KOPT-K1 (cell line): ENCODE data around the gene ZFHX3.
"Not testable (repeated sequence)": the region's sequence is repeated elsewhere in the genome, so short reads cannot be mapped to it uniquely, and the experiment has no call there.

Source experiments
- H3K27ac ChIP-seq: fragments of 200-600 bp; sonication (generic); 2 replicates; pipeline ENCODE4 v1.5.1; 2016; ENCODE audit warnings: antibody characterized with exemption, mild to moderate bottlenecking, low read depth, low read length; ENCODE audit not compliant: poor library complexity, severe bottlenecking
- H3K36me3 ChIP-seq: fragments of 200-600 bp; sonication (generic); 2 replicates; pipeline ENCODE4 v1.5.1; 2017; ENCODE audit warnings: antibody characterized with exemption, mild to moderate bottlenecking, low read length, moderate library complexity; ENCODE audit not compliant: insufficient read depth
- H3K9me3 ChIP-seq: fragments of 200-600 bp; sonication (generic); 2 replicates; pipeline ENCODE4 v1.5.1; 2017; ENCODE audit warnings: antibody characterized with exemption, low read length, mild to moderate bottlenecking; ENCODE audit not compliant: insufficient read depth, poor library complexity, severe bottlenecking

ZFHX3 gene, protein sequence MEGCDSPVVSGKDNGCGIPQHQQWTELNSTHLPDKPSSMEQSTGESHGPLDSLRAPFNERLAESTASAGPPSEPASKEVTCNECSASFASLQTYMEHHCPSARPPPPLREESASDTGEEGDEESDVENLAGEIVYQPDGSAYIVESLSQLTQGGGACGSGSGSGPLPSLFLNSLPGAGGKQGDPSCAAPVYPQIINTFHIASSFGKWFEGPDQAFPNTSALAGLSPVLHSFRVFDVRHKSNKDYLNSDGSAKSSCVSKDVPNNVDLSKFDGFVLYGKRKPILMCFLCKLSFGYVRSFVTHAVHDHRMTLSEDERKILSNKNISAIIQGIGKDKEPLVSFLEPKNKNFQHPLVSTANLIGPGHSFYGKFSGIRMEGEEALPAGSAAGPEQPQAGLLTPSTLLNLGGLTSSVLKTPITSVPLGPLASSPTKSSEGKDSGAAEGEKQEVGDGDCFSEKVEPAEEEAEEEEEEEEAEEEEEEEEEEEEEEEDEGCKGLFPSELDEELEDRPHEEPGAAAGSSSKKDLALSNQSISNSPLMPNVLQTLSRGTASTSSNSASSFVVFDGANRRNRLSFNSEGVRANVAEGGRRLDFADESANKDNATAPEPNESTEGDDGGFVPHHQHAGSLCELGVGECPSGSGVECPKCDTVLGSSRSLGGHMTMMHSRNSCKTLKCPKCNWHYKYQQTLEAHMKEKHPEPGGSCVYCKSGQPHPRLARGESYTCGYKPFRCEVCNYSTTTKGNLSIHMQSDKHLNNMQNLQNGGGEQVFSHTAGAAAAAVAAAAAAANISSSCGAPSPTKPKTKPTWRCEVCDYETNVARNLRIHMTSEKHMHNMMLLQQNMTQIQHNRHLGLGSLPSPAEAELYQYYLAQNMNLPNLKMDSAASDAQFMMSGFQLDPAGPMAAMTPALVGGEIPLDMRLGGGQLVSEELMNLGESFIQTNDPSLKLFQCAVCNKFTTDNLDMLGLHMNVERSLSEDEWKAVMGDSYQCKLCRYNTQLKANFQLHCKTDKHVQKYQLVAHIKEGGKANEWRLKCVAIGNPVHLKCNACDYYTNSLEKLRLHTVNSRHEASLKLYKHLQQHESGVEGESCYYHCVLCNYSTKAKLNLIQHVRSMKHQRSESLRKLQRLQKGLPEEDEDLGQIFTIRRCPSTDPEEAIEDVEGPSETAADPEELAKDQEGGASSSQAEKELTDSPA (N-terminal part only)

DNA sequence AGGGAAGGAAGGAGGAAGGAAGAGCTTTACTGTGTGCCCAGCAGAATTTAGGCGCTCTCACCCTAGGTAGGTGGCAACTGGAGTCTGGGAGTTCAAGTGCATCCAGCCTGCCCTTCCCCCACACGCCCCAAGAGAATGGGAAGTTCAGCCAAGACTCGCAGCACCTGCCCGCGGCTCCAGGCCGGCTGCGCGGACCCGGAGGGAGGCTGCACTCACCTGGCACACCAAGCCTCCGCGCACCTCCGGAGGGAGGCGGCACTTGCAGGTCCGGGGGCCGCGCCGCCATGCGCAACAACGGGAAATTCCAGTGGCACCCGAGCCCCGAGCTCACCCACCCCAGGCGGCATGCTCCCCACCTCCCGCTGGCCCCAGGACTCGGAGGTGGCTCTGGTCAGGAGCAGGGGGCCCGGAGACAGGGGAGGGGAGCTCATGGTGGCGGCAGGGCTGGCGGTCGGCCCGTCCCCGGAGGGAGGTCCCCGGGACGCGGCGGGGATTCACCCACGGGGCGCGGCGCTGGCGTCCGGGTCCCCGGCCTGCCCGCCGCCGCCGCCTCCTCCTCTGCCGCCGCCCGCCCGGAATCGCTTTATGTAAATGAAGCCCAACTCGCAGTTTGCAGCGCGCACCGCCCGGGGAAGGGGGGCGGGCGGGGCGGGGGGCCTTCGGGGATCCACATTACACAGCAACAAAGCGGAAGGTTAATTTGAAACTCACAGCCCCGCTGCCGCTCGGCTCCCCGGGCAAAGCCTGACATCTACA is at the start of gene ZFHX3:
ZFHX3 (minus strand) TSS at position 593 of the 756 bp plus-strand sequence. CDS start 87,983 bp downstream, outside the sequence.
- Histone ChIP-seq H3K9me3 (no peaks in the 10 kb centered on the region), H3K27ac (no peak within 1 kb of the TSS), H3K36me3 (no peaks in the 10 kb centered on the region)

DNA sequence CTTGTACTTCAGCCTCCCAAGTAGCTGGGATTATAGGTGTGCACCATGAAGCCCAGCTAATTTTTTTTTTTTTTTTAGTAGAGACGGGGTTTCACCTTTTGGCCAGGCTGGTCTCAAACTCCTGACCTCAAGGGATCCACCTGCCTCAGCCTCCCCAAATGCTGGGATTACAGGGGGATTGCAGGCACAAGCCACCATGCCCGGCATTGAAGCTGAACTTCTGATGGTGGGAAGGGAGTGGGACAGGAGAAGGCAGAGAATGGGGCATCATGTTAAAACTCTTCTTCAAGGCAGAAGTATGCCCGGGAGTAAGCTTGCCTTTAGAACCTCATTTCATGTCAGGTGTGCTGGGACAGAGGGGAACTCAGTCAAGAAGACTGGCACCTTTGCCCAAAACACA is 48.6 kb upstream of the ZFHX3 start:
- H3K36me3 ChIP-seq: no peaks in the 10 kb centered on the region
- H3K27ac ChIP-seq: no peak overlapping the region
- H3K9me3 ChIP-seq: peaks cover 4% of the 10 kb centered on the region

DNA sequence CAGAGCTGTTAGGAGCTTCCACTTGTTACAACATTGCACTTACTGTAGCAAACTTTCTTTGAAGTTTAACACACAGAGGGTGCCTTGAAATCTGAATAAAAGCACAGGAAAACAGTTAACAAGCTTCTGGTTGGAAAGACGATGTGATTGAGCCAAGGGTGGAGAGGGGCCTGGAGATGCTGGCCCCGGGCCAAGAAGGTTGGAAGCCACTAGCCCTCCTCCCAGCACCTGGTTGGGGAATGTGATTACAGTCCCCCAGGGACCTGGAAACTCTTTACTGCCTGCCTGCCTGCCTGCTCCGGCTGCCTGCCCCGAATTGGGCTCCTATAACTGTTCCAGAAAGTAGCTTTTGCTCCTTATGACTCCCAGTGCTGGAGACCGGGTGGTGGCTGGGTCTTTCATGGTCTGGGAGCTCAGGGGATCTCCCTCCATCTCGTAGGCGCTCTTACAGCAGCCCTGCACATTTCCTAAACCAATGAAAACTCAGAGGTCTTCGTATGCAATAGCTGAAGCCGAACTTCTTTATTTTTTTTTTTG is 48.0 kb upstream of the ZFHX3 start:
- Histone ChIP-seq H3K9me3 (peaks cover 4% of the 10 kb centered on the region), H3K36me3 (no peaks in the 10 kb centered on the region), H3K27ac (no peak overlapping the region)

DNA sequence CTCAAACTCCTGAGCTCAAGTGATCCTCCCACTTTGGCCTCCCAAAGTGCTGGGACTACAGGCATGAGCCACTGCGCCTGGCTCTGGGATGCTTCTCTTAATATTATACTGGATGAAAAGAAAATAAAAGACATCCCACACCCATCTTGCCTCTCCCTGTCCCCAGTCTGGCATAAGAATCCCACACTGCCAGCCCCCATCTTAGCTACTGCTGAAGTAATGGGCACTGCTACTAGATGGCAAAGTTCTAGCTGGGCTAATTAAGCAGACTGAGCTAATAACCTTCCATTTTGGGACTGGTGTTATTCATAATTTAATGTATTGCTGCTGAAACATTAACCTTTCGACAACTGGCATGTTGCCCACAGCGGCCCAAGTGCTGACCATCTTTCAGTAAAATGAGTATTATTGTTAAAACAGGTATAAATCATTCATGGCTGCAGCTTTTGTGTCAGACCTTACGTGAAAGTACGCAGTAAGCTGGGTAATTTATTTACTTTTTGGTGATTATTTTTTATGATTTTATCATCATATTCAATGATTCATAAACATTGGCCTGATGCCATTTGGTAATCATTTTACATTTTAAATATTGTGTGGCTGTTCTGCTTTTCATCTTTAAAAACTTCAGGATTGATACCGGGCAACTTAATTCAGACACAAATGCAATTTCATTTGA is 47.4 kb upstream of the ZFHX3 start:
- Histone ChIP-seq H3K9me3 (peaks cover 4% of the 10 kb centered on the region), H3K27ac (no peak overlapping the region), H3K36me3 (no peaks in the 10 kb centered on the region)

DNA sequence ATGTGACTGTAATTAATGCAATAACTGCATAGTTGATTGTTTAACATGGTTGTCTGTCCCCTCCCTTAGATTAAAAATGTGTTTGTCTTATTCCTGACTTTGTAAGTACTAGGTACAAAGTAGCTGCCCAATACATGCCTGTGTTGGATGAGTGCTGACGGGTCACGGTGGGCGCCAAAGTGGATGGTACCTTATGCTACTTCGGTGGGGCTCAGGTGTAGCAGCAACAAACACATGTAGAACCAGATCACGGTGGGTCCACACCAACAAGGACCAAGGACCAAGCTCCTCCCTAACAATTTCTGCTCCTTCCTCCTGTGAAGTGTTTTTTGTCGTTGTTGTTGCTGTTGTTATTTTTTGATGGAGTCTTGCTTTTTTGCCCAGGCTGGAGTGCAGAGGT is 46.4 kb upstream of the ZFHX3 start:
- Histone ChIP-seq H3K36me3 (no peaks in the 10 kb centered on the region), H3K27ac (no peak overlapping the region), H3K9me3 (peaks cover 4% of the 10 kb centered on the region)

DNA sequence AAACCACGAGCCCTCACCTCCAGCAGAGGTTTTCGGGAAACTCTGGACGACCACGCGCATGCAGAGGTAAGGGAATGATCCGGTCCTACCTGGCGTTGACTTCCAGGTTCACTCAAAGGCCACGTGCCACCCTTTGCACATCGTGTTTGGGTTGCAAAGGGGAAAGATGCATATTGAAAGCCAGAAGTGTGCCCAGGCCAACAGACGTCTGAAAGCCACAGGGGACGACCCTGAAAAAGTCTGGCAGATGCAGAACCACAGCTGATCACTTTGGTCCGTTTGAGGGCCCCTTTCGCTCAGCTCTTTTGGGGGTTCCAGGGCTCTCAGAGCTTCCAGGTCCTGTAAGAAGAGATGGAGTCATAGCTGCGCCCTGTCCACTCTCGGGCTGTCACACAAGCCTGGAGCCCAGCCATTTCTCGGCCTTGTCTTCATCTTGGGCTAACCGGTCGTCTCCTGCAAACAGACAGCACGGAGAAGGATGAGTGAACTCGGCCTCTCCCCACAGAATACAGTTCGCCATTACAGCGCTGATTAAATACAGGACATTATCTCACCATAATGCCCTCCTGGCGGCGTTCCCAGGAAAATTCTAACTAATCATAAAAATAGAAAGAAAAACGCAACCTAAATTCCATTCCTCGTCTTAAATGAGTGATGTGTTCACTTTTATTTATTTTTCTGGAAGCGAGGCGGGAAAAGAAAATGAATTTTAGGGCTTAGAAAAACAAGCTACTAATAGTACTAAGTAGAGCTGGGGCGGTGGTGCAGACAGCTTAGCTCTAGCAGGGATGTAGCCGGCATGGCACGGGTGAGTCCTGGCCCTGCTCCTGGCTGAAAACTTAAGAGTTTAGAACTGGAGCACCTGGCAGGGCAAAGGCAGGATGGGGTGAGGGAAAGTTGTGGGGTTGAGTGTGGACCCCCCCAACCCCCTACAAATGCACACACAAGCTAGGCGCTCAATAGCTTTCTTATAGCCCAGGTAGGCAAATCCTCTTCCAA is 45.5 kb upstream of the ZFHX3 start:
- Histone ChIP-seq H3K27ac (no peak overlapping the region), H3K9me3 (peaks cover 4% of the 10 kb centered on the region), H3K36me3 (no peaks in the 10 kb centered on the region)

DNA sequence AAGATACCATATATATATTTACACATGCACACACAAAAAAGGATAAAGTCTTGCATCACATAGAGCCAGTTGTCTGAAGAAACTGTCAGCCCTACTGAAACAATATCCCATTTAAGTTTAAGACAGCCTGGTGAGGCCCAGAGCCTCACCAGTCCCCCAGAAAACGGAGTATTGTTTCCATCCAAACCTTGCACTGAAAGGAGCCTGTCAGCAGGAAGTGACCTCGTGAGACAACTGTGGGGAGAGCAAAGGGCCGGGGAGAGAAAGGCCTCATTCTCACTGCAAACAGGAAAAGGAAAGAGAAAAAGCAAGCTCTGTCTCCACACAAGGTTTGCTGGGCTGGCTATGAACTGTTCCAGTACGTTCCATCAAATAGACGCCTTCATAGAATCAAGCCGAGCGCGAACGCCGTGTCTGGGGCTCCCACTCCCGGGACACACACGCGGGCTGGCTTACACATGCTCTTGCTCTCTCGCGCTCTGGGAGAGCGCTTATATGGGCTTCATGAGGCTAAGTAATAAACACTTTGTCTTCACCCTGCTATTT is 44.4 kb upstream of the ZFHX3 start:
- Histone ChIP-seq H3K27ac (no peak overlapping the region), H3K9me3 (peaks cover 4% of the 10 kb centered on the region)

DNA sequence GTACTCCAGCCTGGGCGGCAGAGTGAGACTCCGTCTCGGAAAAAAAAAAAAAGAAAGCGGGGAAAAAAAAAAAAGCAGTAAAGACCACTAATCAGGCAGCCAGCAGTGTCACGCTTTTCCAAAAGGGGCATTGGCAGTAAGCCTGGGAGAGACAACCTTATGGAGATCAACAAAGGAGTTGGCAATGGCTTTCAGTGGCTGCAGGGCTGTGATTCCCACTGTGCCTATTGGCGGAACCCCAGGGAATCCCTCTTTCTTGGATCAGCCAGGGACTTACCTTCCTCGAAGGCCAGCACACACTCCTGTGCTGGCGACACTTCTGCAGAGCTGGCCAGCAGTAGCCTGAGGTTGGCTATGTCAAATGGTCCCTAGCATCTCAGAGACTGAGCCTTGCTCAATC is 43.2 kb upstream of the ZFHX3 start:
- Histone ChIP-seq H3K9me3 (peaks cover 4% of the 10 kb centered on the region), H3K36me3 (no peaks in the 10 kb centered on the region), H3K27ac (no peak overlapping the region)

More for the DNA sequence above, 44.4 kb upstream of the ZFHX3 start:
- H3K36me3 ChIP-seq: no peaks in the 10 kb centered on the region

DNA sequence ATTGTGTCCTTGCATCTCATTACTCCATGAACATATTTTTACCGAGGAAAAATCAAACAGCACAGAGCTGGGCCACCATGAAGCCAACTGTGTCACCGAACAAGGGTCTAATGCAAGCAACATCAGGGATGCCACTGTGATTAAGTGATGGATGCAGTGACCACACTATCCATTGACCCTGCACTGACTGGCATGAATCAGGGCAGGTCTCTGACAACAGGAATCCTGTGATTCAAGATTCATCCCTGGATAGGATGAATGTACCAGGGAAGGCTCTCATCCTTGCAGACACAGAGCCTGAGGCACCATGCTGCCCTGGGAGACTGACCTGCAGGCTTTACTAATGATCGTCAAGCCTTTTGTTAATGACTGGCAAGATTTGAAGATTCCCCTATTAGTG is 41.5 kb upstream of the ZFHX3 start:
- no peak overlapping the region for H3K27ac ChIP-seq
- H3K9me3 ChIP-seq: peaks cover 4% of the 10 kb centered on the region
- no peaks in the 10 kb centered on the region for H3K36me3 ChIP-seq

DNA sequence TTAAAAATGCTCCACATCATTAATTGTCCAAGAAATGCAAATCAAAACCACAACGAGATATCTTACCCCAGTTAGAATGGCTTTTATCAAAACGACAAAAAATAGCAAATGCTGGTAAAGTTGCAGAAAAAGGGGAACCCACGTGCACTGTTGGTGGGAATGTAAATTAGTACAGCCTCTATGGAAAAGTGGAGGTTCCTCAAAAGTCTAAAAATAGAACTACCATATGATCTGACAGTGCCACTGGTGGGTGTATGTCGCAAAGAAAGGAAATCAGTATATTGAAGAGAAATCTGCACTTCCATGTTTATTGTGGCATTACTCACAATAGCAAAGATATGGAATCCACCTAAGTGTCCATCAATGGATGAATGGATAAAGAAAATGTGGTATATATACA is 38.2 kb upstream of the ZFHX3 start:
- Histone ChIP-seq H3K27ac (no peak overlapping the region), H3K9me3 (no peaks in the 10 kb centered on the region), H3K36me3 (no peaks in the 10 kb centered on the region)

DNA sequence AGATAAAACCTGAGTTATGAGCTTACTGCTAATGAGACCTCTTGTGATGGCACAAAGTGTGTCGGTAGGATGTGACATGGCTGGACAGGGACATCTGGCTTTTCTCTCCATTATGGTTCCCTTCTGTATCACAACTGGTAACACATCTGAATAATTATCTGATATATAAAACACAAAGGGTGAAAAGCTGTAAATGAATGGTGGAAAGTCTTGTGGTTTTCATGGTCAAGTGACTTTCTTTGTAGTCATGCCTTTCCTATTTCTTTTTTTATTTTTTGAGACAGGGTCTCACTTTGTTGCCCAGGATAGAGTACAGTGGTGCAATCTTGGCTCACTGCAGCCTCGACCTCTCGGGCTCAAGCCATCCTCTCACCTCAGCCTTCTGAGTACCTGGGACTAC is 35.3 kb upstream of the ZFHX3 start:
- Histone ChIP-seq H3K9me3 (no peaks in the 10 kb centered on the region), H3K36me3 (no peaks in the 10 kb centered on the region), H3K27ac (no peak overlapping the region)

DNA sequence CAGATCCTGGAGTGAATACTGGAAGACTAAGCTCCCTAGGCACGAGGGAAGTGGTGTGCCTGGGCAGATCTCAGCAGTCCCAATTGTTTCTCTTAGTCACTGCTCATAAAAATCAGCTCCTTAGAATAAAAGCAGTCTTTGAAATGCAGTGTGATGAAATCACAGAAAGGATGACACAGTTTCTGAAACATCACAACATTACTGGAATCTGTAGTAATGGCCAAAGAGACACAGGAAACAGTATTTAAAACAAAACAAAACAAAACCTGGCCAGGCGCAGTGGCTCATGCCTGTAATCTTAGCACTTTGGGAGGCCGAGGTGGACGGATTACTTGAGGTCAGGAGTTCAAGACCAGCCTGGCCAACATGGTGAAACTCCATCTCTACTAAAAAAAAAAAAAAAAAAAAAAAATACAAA is 34.7 kb upstream of the ZFHX3 start:
- H3K9me3 ChIP-seq, H3K36me3 ChIP-seq, H3K27ac ChIP-seq: not testable (repeated sequence)

DNA sequence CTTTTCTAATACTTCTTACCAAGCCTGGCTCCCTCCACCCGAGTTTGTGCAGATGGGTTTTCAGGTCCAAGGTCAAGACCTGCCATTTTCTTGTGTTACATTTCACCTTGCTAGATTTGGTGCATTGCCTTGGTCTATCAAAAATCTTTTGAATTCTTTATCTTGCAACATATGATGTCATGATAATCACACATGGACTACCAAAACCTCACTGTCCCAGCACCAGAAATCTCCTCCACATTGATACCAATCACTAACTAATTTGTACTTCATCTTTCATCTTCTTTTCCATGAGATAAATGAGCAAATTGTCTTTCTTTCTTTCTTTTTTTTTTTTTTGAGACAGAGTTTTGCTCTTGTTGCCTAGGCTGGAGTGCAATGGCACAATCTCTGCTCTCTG is 33.0 kb upstream of the ZFHX3 start:
- H3K27ac ChIP-seq: no peak overlapping the region
- no peaks in the 10 kb centered on the region for H3K9me3 ChIP-seq
- no peaks in the 10 kb centered on the region for H3K36me3 ChIP-seq
